Esophagus muscularis mucosa (tissue), 4 donors: ENCODE data around the gene CCND3.

Experiments
- EP300 ChIP-seq: sonication (generic); formaldehyde crosslinking; IDR thresholded peaks from one replicate; pipeline ENCODE4 v1.6.1; 2017; ENCODE audit warnings: antibody characterized with exemption
- POLR2A ChIP-seq: fragments of 450-650 bp; IDR thresholded peaks from one replicate; pipeline ENCODE4 v1.6.1; 2017; ENCODE audit warnings: antibody characterized with exemption, moderate library complexity, mild to moderate bottlenecking, low read depth
- TF ChIP-seq, protein P1 (sequence below), 3 experiments: fragments of 200-600 bp in 2 of 3; fragments of 450-650 bp in 1 of 3; sonication (generic) in 2 of 3; IDR thresholded peaks; one replicate each; pipeline ENCODE4 v1.5.1; 2017 to 2019; ENCODE audit warnings: antibody characterized with exemption in 3 of 3, mild to moderate bottlenecking in 2 of 3, moderate library complexity in 1 of 3

DNA sequence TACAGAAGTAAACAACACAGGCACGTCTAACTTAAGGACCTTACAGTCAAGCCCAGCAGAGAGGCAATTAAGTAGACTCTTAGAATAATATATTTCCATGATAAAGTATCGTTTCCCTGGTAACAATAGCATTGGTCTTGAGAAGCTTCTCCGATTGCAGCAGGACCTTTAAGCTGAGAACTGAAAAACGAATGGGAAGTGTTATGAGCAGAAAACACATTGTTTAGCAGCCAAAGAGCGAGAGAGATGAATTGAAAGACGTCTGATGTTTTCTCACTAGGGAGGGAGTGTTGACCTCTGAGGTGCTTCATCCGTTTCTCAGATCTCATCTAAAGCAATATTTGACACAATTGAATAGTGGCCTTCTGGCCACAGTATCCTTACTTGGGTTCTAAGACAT is 19.5 kb downstream of the CCND3 start:
- TF ChIP-seq POLR2A (no peak), EP300 (no peak)
- TF ChIP-seq, protein P1, sequence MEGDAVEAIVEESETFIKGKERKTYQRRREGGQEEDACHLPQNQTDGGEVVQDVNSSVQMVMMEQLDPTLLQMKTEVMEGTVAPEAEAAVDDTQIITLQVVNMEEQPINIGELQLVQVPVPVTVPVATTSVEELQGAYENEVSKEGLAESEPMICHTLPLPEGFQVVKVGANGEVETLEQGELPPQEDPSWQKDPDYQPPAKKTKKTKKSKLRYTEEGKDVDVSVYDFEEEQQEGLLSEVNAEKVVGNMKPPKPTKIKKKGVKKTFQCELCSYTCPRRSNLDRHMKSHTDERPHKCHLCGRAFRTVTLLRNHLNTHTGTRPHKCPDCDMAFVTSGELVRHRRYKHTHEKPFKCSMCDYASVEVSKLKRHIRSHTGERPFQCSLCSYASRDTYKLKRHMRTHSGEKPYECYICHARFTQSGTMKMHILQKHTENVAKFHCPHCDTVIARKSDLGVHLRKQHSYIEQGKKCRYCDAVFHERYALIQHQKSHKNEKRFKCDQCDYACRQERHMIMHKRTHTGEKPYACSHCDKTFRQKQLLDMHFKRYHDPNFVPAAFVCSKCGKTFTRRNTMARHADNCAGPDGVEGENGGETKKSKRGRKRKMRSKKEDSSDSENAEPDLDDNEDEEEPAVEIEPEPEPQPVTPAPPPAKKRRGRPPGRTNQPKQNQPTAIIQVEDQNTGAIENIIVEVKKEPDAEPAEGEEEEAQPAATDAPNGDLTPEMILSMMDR (IDR thresholded peaks at IDR 0.05) = no peak
